Lower leg skin (tissue), 4 donors: ENCODE results near the gene CALCOCO1. TPM values are rescaled to one million over a fixed set of nuclear protein-coding genes. Genes with fewer than 3 reads are reported as not detected.

Experiments used
- DNase-seq, 2 donors: peaks; one replicate each; pipeline ENCODE4 v3.0.0-alpha.2; 2019; ENCODE audit warnings: low spot score in 2 of 2
- H3K4me3 ChIP-seq: fragments of 200-600 bp; sonication (generic); 2 replicates; pipeline ENCODE4 v1.5.1; 2017; ENCODE audit warnings: mild to moderate bottlenecking, low read depth; ENCODE audit not compliant: poor library complexity, severe bottlenecking
- CTCF ChIP-seq, 3 donors: fragments of 450-650 bp; IDR thresholded peaks; one replicate each; pipeline ENCODE4 v1.5.1; 2016; ENCODE audit warnings: antibody characterized with exemption in 3 of 3, mild to moderate bottlenecking in 3 of 3, moderate library complexity in 2 of 3
- POLR2A ChIP-seq, 2 donors: fragments of 450-650 bp; IDR thresholded peaks; one replicate each; pipeline ENCODE4 v1.6.1; 2016 to 2017; ENCODE audit warnings: antibody characterized with exemption in 2 of 2, mild to moderate bottlenecking in 1 of 2, moderate library complexity in 1 of 2
- whole genome bisulfite sequencing, 2 donors: methylation state at CpG; one replicate each; pipeline ENCODE4 v1.1.5; 2018; 5-methylcytosine and 5-hydroxymethylcytosine counted together
- intact Hi-C: fragments of 100-400 bp; cut with DNase I; formaldehyde crosslinking; loops from one replicate; pipeline ENCODE4 v1.15.0; 2023; ENCODE audit warnings: low total_unique reads
- total RNA-seq, 4 donors: library from RNA; depleted of rRNA; stranded (reverse); fragments of >200 nt; gene quantifications; one replicate each; pipeline ENCODE4 v1.1.0, GENCODE V29; 2016

CALCOCO1 gene
- total RNA-seq, 4 donors from 2014 or later: 313 to 432 (median 391) TPM

GRCh38 chr12:53758730-53759103 lies 31.5 kb upstream of the CALCOCO1 start:
- no peak for TF ChIP-seq POLR2A (IDR thresholded peaks at IDR 0.05)
- 54 to 61% methylated on average over 8 of the region's 8 CpGs for WGBS, 2 donors
- intact Hi-C loops: no loop called here
- no peak overlapping the region for H3K4me3 ChIP-seq
- DNase-seq: no peak

- intact Hi-C loops: no loop called here
- 71 to 72% methylated on average over 7 of the region's 7 CpGs for WGBS, 2 donors
- H3K4me3 ChIP-seq: no peak overlapping the region
- TF ChIP-seq POLR2A (IDR thresholded peaks at IDR 0.05) (no peak), CTCF (IDR thresholded peaks at IDR 0.05) (no peak)
- DNase-seq: no peak
Measured at GRCh38 chr12:53758081-53758729, 31.0 kb upstream of the CALCOCO1 start.

- 11 to 13% methylated on average over 17 of the region's 17 CpGs for WGBS, 2 donors
Measured at GRCh38 chr12:53757101-53757770, 30.0 kb upstream of the CALCOCO1 start.

GRCh38 chr12:53756300-53757100 lies 29.2 kb upstream of the CALCOCO1 start:
- DNase-seq: no peak
- no peak overlapping the region for H3K4me3 ChIP-seq
- intact Hi-C loops: no loop called here
- TF ChIP-seq CTCF (IDR thresholded peaks at IDR 0.05): no peak
- no peak for TF ChIP-seq POLR2A (IDR thresholded peaks at IDR 0.05)
- 83 to 84% methylated on average over 5 of the region's 5 CpGs for WGBS, 2 donors

More at GRCh38 chr12:53757101-53757770, 30.0 kb upstream of the CALCOCO1 start:
- no peak overlapping the region for H3K4me3 ChIP-seq
- peak; percentile 76 to 96 for DNase-seq
- TF ChIP-seq POLR2A (IDR thresholded peaks at IDR 0.05) (no peak), CTCF (IDR thresholded peaks at IDR 0.05) (peak in 2 of 3 donors; percentile 2 to 85)
- intact Hi-C loops: no loop called here

DNA sequence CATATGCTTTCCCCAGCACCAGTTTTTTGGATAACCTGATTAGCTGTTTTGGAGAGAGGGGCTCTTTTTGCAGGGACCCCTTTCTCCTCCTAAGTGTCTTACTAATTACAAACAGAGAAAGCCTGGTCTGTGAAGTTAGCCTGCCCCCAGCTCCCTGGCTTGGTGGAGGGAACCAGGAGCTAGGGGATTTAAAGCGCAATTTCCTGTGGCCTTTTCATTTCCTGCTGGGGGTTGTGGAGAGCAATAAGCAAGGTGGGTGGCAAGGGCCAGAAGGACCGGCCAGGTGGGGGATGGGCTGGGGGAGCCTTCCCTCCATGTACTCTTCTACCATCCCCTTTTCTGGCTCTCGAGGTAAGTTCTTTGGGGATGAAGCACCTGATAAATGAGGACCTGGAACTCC lies 28.6 kb upstream of the CALCOCO1 start:
- intact Hi-C loops: no loop called here
- no peak overlapping the region for H3K4me3 ChIP-seq
- DNase-seq: no peak
- WGBS, 2 donors: 81 to 83% methylated on average over 3 of the region's 3 CpGs
- TF ChIP-seq CTCF (IDR thresholded peaks at IDR 0.05) (no peak), POLR2A (IDR thresholded peaks at IDR 0.05) (no peak)

GRCh38 chr12:53755451-53755891 lies 28.2 kb upstream of the CALCOCO1 start:
- intact Hi-C loops: no loop called here
- TF ChIP-seq CTCF (IDR thresholded peaks at IDR 0.05) (no peak), POLR2A (IDR thresholded peaks at IDR 0.05) (no peak)
- whole genome bisulfite sequencing, 2 donors: 80 to 90% methylated on average over 4 of the region's 4 CpGs
- DNase-seq: no peak
- no peak overlapping the region for H3K4me3 ChIP-seq
